GM21390 (cell line): Measurements from ENCODE around the gene MPEG1.

Experiments
- ATAC-seq: cut with Tn5 transposase; IDR thresholded peaks from one replicate; pipeline ENCODE4 v1.9.1; 2021; ENCODE audit not compliant: unreplicated experiment

Gene MPEG1

DNA sequence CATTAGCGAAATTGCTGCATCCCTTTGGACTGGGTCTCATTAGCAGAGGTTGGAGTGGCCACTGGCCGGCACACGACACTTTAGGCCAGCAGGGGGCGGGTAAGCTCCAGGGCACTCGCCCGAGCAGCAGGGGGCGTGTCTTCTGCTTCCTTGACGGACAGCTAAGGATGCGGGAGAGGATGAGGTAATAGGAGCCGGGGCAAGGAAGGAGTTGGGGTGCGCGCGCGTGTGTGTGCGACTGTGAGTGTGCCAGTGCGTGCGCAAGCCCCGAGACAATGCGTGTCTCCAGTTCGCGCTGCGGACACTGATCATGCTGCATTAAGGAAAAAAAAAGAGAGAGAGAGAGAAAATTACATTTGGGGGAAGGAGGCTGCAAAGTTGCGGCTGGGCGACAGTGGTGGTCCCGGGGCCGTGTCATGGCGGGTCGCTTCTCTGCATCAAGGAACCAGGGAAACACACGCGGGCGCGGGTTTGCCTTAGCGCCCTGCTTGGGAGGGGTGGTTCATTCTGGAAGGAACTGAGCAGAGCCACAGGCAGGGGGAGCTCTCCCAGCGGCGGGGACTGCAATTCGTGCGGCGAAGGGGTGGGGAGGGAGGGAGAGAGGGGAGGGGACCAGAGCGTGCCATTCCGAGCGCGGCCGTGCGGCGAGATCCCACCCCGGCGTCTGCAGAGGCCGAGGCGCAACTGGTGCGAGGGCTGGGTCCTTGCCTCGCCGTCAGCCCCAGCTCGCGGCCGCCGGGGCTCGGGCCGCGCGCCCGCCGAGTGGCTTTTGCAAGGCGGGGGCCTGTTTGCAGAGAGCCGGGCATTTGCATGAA lies 41.0 kb downstream of the MPEG1 start, which contains the start of gene DTX4:
TSS of gene DTX4 (plus strand) at position 625 of the 815 bp plus-strand sequence. CDS start 464 bp downstream, outside the sequence.
- peak; percentile 69 for ATAC-seq

DNA sequence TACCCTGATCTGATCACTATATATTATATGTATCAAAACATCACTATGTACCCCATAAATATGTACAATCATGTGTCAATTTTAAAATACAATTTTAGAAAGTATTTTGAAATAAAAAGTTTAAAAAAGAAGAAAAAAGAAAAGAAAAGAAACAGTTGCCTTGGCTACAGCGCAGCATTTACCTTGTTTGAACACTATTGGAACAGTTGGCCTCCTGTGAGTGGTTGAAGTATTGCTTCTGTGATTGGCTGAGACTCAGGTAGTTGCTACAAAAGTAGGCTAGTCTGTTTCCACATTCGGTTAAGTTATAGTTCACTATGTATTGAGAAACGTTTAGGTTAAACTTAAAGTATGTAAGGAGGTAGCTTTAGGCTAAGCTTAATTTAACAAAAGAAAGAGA lies 48.7 kb downstream of the MPEG1 start:
- no peak for ATAC-seq
